ENCODE results near the gene PTPN5. TPM values are rescaled to one million over a fixed set of nuclear protein-coding genes. Genes with fewer than 3 reads are reported as not detected.

The PTPN5 gene
- total RNA-seq, 2 donors from 2014 or later, result 0.77 to 4.8 TPM

DNA sequence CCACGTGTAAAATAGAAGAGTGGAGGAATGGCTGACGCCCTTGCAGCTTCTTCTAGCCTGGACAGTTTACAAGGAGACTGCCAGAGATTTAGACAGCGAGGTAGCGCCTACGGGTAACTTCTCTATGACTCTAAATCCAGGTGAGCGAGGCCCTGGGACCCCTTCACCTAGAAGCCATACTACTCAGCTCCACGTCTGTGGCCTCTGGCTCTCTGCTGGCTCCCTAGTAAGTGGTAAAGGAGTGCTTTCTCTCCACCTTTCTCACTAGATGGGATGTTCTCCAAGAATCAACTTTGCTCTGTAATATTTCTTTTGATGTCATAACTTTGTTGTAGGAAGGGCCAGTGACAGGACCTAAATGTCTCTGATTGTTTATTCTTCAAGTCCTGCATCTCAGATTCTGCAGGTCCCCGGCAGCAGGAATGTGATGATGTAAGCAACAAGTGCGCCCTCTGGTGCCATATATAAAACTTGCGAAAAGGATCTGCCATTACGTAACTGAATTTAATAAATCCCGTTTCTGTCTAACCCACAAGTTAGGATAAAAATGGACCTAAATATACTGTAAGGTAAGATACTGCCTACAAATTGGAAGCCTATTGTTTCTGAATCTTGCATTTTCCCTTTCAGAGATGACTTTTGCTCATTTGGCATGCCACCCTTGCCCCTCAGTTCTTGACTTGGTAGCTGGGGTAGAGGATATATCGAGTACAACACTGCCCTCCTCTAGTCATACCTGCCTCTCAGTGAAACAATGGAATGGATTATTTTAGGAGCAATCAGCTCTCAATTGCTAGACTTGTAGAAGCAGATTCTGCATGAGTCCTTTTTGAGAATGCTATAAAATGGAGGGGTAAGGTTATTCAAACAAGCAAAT lies 11.0 kb upstream of the PTPN5 start:
- Histone ChIP-seq H3K27me3 (replicated peaks; ENCODE audit: insufficient read depth) (no peaks in the 10 kb centered on the region), H3K27ac (peak overlapping the region; percentile 48 to 56), H3K9me3 (no peaks in the 10 kb centered on the region), H3K4me3 (no peak overlapping the region), H3K36me3 (no peaks in the 10 kb centered on the region), H3K4me1 (replicated peaks) (no peaks in the 10 kb centered on the region)
- 34% methylated on average over 13 of the region's 13 CpGs for WGBS
- DNase-seq (ENCODE audit: low spot score), result peak; percentile 76
- TF ChIP-seq, protein P1, sequence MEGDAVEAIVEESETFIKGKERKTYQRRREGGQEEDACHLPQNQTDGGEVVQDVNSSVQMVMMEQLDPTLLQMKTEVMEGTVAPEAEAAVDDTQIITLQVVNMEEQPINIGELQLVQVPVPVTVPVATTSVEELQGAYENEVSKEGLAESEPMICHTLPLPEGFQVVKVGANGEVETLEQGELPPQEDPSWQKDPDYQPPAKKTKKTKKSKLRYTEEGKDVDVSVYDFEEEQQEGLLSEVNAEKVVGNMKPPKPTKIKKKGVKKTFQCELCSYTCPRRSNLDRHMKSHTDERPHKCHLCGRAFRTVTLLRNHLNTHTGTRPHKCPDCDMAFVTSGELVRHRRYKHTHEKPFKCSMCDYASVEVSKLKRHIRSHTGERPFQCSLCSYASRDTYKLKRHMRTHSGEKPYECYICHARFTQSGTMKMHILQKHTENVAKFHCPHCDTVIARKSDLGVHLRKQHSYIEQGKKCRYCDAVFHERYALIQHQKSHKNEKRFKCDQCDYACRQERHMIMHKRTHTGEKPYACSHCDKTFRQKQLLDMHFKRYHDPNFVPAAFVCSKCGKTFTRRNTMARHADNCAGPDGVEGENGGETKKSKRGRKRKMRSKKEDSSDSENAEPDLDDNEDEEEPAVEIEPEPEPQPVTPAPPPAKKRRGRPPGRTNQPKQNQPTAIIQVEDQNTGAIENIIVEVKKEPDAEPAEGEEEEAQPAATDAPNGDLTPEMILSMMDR (IDR thresholded peaks at IDR 0.05), result peak in 3 of 4 experiments; percentile 48 to 63 (median 59)
- TF ChIP-seq POLR2A (IDR thresholded peaks at IDR 0.05), result no peak
- TF ChIP-seq POLR2AphosphoS5 (IDR thresholded peaks at IDR 0.05), result peak; percentile 36
- intact Hi-C loops (cut with DNase I), result no loop called here

DNA sequence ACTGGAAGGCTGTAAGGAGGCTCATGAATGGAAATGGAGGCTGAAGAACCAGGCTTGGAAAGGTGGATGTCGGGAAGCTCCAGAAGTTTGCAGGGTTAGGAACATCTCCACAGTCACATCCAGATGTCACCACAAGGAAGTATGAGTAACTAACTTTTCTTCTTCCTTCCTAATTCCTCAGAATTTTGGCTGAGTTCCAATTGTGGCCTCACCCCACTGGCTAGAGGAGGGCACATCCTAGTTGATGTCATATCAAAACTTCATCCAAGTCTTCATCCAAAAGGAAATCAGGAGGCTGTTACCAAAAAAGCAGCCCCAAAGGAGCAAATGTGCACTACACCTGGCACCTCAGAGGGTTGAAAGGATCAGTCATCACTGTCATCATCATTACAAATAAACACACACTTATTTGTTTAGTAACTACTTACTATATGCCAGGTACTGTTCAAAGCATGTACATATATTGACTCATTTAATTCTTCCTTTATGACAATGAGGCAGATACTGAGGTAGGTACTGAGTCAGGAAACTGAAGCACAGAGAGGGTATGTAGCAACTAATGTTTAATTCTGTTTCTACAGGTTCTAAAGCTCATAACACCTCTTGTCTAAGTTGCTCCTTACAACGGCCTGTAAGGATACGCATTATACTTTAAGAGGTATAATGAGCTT lies 7.3 kb upstream of the PTPN5 start:
- H3K27ac ChIP-seq, result no peak overlapping the region
- no peak for DNase-seq (ENCODE audit: low spot score)
- H3K27me3 ChIP-seq (replicated peaks; ENCODE audit: insufficient read depth), result no peaks in the 10 kb centered on the region
- H3K9me3 ChIP-seq, result no peaks in the 10 kb centered on the region
- H3K4me3 ChIP-seq, result no peak overlapping the region
- WGBS, result 87% methylated on average over 3 of the region's 3 CpGs
- no peaks in the 10 kb centered on the region for H3K4me1 ChIP-seq (replicated peaks)
- no peak for TF ChIP-seq POLR2AphosphoS5 (IDR thresholded peaks at IDR 0.05)
- TF ChIP-seq, protein P1 (IDR thresholded peaks at IDR 0.05), result no peak
- TF ChIP-seq POLR2A (IDR thresholded peaks at IDR 0.05), result no peak
- intact Hi-C loops (cut with DNase I), result no loop called here
- H3K36me3 ChIP-seq, result no peaks in the 10 kb centered on the region

DNA sequence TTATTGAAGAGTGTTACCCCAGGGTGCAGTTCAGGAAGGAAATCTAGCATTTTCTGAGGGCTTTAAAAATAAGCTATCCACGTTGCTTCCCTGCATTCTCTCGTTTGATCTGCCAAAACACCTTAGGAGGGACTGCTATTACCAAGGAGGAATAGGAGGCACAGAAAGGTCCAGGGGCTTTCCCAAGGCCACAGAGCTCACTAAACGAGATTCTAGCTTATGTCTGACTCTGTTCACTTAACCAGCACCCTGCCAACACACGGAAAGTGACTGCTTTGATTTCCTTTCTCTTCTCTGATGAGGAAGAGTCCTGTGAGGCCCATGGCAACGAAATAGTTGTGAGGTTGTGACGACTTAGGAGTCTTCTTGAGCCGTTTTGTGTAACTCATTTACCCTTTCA lies 3.4 kb upstream of the PTPN5 start:
- H3K4me3 ChIP-seq, result no peak overlapping the region
- WGBS, result 34% methylated on average over 7 of the region's 7 CpGs
- H3K4me1 ChIP-seq (replicated peaks), result no peaks in the 10 kb centered on the region
- H3K9me3 ChIP-seq, result no peaks in the 10 kb centered on the region
- intact Hi-C loops (cut with DNase I), result no loop called here
- no peaks in the 10 kb centered on the region for H3K36me3 ChIP-seq
- TF ChIP-seq, protein P1 (IDR thresholded peaks at IDR 0.05), result no peak
- no peak for TF ChIP-seq POLR2AphosphoS5 (IDR thresholded peaks at IDR 0.05)
- no peak for TF ChIP-seq POLR2A (IDR thresholded peaks at IDR 0.05)
- DNase-seq (ENCODE audit: low spot score), result no peak
- no peak overlapping the region for H3K27ac ChIP-seq
- H3K27me3 ChIP-seq (replicated peaks; ENCODE audit: insufficient read depth), result peaks cover 14% of the 10 kb centered on the region

DNA sequence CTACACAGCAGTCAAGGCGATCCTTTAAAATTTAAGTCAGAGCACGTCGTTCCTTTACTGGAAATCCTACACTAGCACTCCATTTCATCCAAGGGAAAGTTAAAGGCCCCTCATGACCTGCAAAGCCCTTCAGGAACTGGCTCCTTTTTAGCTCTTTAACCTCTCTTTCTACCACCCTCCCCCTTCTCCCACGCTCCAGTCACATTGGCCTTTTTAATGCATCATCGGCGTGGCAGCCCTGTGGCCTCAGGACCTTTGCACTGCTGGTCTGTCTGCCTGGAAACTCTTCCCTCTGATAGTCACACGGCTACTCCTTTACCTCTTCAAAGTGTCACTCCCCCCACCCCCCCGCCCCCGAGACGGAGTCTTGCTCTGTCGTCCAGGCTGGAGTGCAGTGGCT lies 1.2 kb upstream of the PTPN5 start:
- no peak for TF ChIP-seq POLR2A (IDR thresholded peaks at IDR 0.05)
- no peak for TF ChIP-seq POLR2AphosphoS5 (IDR thresholded peaks at IDR 0.05)
- TF ChIP-seq, protein P1 (IDR thresholded peaks at IDR 0.05), result no peak
- Histone ChIP-seq H3K4me1 (replicated peaks) (no peaks in the 10 kb centered on the region), H3K9me3 (no peaks in the 10 kb centered on the region), H3K36me3 (no peaks in the 10 kb centered on the region), H3K27me3 (replicated peaks; ENCODE audit: insufficient read depth) (peaks cover 14% of the 10 kb centered on the region), H3K27ac (no peak overlapping the region), H3K4me3 (no peak overlapping the region)
- 62% methylated on average over 11 of the region's 11 CpGs for WGBS
- intact Hi-C loops (cut with DNase I), result no loop called here
- DNase-seq (ENCODE audit: low spot score), result no peak

All from prostate gland (tissue), 2 donors.